ENCODE results near the gene TPTE2.
"Not testable (repeated sequence)": the region's sequence is repeated elsewhere in the genome, so short reads cannot be mapped to it uniquely, and the experiment has no call there.

TPTE2 gene

GRCh38 chr13:19561585-19561984, 253 bp upstream of the TPTE2 start:
- no peak for DNase-seq

- not testable (repeated sequence) for DNase-seq
Measured at GRCh38 chr13:19560672-19561071, 660 bp downstream of the TPTE2 start.

GRCh38 chr13:19559739-19560138, 1.6 kb downstream of the TPTE2 start:
- not testable (repeated sequence) for DNase-seq

GRCh38 chr13:19557287-19557686, 4.0 kb downstream of the TPTE2 start:
- DNase-seq, result not testable (repeated sequence)

- DNase-seq, result not testable (repeated sequence)
Measured at GRCh38 chr13:19549245-19549644, 12.1 kb downstream of the TPTE2 start.

GRCh38 chr13:19525634-19526033, 35.7 kb downstream of the TPTE2 start:
- DNase-seq, result not testable (repeated sequence)

GRCh38 chr13:19519049-19519448, 42.3 kb downstream of the TPTE2 start:
- DNase-seq, result no peak

- not testable (repeated sequence) for DNase-seq
Measured at GRCh38 chr13:19507623-19508022, 53.7 kb downstream of the TPTE2 start.

- DNase-seq, result not testable (repeated sequence)
Measured at GRCh38 chr13:19460126-19460525, 101.2 kb downstream of the TPTE2 start.

- not testable (repeated sequence) for DNase-seq
Measured at GRCh38 chr13:19439056-19439686, 122.2 kb downstream of the TPTE2 start.

GRCh38 chr13:19437780-19438179, 123.6 kb downstream of the TPTE2 start:
- not testable (repeated sequence) for DNase-seq

- not testable (repeated sequence) for DNase-seq
Measured at GRCh38 chr13:19422236-19422635, 139.1 kb downstream of the TPTE2 start.

- DNase-seq, result not testable (repeated sequence)
Measured at GRCh38 chr13:19412494-19412893, 148.8 kb downstream of the TPTE2 start.

GRCh38 chr13:19382746-19383511, 178.4 kb downstream of the TPTE2 start:
- not testable (repeated sequence) for DNase-seq

- no peak for DNase-seq
Measured at GRCh38 chr13:19382111-19382510, 179.2 kb downstream of the TPTE2 start.
